Measurements from ENCODE around the gene FGF6.
"Not testable (repeated sequence)": the region's sequence is repeated elsewhere in the genome, so short reads cannot be mapped to it uniquely, and the experiment has no call there.

FGF6 gene, protein sequence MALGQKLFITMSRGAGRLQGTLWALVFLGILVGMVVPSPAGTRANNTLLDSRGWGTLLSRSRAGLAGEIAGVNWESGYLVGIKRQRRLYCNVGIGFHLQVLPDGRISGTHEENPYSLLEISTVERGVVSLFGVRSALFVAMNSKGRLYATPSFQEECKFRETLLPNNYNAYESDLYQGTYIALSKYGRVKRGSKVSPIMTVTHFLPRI

DNA sequence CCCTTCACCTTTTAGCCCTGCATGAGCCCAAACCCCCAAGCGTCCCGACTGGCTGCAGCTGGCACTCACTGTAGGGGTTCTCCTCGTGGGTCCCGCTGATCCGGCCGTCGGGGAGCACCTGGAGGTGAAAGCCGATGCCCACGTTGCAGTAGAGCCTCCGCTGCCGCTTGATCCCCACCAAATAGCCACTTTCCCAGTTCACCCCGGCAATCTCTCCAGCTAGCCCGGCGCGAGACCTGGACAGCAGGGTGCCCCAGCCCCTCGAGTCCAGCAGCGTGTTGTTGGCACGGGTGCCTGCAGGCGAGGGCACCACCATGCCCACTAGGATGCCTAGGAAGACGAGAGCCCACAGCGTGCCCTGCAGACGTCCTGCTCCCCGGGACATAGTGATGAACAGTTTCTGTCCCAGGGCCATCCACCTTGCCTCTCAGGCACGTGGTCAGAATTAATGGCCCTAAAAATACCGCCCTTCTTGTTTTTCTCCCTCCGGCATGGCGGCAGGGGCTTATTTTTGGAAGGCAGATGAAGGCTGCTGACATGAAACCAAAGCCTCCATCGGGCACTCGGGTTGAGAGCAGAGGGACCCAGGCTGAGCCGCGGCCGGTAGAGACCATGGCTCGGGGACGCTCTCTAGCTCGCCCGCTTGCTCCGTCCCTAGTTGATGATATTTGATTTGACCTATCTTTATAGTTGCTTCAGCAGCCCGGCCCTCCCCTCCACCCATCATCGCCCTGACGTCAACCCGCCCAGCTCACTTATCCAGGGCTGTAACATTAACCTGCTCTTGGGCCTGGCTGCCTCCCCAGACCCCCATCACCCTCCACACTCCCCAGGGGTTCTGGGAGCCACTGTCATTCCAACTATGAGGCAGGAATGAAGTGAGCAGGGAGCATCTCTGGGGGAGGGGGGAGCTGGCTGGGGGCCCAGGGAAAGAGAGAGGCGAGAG lies at the start of gene FGF6:
TSS of gene FGF6 (minus strand) at position 660 of the 946 bp plus-strand sequence. CDS start at position 415, 245 bp downstream.
- DNase-seq (ENCODE audit: low spot score): no peak

DNA sequence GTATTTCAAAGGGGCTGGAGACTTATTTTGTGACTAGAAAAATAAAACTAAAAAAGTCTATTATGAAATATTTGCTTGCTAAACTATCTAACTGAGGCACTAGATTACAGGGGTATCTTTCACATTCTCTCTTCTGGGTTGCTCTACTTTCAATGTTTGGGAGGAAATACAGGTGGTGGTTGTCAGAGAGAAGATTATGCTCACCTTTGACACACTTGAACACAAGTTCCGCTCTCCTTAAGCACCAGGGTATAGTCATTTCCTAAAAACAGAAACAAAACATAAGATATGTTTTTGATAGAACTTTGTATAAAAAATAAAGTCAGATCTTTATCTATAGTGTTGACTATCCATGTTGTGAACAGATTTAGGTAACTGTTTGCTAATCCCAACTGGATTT lies 45.4 kb upstream of the FGF6 start:
- no peak for DNase-seq (ENCODE audit: low spot score)

DNA sequence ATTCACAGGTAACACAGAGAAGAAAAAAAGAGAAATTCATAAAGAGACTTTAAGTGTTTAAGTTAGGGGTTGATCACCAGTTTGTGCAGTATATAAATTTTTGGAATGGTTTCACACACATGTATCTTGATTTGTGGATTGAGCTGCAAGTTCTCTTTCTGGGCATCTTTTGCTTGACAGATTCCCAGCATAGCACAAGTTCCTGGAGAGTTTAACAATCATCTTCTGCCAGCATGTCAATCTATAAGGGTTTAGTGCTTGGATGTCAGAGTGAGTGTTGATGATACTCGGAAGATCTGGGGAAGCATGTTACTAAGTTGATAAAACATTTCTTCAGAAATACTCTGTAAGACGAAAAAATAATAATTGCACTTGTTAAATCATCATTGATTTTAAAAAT lies 43.9 kb upstream of the FGF6 start:
- no peak for DNase-seq (ENCODE audit: low spot score)

GRCh38 chr12:4486980-4487379 lies 41.4 kb upstream of the FGF6 start:
- DNase-seq (ENCODE audit: low spot score): peak; percentile 14

GRCh38 chr12:4486049-4486699 lies 40.6 kb upstream of the FGF6 start:
- no peak for DNase-seq (ENCODE audit: low spot score)

DNA sequence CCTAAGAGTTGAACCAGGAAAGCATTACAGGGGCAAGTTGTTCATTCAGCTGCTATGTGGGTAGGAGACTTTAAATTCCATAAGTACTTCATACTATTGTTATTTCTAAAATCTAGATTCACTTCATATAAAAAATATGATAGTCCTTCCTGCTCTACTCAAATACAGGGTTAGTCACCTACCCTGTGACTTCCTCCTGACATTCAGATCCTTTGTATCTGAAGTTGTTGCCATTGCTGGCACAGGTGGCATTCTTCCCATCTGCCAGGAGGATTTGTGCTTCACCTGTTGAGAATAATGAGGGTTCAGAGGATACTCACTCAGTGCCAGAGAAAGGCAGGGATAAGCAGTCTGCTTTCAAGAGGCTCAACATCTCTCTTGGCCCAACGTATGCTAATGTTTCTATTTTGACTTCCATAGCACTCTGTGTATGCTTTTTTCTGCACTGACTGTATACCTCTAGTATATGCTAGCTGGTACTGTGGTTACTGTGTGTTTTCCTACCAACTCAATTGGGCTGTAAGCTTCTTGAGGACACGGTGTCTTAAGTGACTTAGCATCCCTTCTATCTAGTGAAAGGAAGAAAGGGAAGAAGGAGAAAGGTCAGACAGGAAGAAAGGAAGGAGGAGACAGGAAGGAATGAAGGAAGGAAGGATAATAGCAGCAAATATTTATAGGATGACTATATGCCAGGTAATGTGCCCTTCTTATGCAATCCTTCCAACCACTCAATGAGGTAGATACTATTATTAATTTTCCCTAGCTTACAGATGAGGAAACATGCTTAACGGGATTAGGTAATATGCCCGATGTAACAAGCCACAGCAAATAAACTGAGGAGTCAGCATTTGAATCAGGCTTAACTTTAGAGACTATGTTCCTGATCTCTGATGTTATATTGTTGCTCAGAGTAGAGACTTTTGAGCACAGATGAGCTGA lies 38.5 kb upstream of the FGF6 start:
- DNase-seq (ENCODE audit: low spot score): no peak

DNA sequence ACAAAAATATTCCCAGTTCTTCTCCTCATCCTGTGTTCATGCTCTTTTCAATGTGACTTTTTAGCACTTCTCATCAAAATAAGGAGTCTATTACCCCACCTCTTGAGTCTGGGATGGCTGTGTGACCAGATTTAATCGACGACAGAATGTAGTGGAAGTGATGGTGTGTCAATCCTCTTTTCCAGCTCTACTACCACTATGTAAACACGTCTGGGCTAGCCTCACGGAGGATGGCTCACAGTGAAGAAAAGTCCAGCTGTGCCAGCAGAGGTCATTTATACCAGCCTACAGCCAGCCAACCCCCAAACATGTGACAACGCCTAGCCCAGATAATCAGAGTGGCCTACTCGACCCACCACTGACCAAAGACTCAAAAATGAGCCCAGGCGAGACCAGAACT lies 37.3 kb upstream of the FGF6 start:
- no peak for DNase-seq (ENCODE audit: low spot score)

DNA sequence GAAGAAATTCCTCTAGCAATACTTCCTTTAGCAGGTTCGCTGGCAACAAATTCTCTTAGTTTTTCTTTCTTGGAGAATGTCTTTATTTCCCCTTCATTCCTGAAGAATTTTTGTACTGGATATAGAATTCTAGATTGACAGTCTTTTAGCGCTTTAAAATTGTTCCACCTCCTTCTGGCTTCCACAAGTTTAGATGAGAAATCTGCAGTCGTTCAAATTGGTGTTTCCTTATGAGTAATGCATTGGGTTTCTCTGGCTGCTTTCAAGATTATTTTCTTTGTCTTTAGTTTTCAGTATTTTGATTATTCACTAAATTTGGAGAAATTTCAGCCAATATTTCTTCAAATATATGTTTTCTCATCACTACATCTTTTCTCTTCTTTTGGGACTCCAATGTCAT lies 33.3 kb upstream of the FGF6 start:
- no peak for DNase-seq (ENCODE audit: low spot score)

DNA sequence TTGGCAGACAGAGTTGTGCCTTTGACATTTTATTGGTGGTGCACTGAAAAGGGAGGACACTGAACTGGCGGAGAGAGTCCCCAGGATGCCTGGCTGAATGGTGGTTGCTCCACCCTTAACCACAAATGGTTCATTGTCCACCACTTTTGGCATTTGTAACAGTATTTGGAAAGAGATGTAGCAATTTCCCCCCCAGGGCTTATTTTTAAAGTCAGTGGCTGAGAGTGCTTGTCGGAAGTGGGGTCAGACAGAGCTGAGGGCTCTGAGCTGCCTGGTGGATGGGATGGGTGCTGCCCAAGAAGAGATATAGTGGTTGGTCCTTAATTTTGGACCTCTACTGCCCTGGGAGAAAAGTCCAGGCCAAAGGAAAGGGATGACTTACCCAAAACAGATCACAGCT lies 31.5 kb upstream of the FGF6 start:
- no peak for DNase-seq (ENCODE audit: low spot score)

DNA sequence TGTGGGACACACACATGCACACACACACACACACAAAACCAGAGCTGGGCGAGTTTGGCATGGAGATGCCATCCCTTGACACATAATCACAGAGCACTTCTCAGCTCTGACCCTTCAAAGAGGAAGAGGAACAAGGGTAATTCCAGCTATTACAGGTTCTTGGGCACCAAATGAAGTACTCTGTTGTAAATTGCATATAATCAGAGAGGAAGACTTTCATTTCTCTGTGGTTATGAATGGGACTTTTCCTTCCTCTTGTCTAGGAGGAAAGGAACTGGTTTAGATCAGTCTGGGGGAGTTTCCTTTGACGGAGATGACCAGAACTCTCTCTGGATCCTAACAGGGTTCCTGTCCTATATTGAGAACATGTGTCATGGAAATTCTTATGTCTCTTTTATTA lies 26.4 kb upstream of the FGF6 start:
- DNase-seq (ENCODE audit: low spot score): no peak

- no peak for DNase-seq (ENCODE audit: low spot score)
These were observed 25.6 kb upstream of the FGF6 start for GRCh38 chr12:4471256-4471655.

DNA sequence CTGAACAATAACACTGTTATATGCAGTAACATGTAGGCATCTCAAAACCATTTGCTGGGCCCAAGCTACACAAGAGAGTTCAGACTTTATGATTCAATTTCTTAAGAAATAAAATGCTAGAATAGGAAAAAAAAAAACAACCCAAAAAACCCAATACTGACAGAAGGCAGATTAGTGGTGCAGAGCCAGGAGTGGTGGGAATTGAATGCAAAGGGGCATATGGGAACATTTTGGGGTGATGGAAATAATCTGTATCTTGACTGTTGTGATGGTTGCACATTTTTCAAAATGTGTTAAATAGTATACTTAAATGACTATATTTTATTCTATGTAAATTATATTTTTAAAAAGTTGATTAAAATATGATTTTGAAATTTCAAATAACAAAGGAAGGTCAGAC lies 23.4 kb upstream of the FGF6 start:
- DNase-seq (ENCODE audit: low spot score): no peak

DNA sequence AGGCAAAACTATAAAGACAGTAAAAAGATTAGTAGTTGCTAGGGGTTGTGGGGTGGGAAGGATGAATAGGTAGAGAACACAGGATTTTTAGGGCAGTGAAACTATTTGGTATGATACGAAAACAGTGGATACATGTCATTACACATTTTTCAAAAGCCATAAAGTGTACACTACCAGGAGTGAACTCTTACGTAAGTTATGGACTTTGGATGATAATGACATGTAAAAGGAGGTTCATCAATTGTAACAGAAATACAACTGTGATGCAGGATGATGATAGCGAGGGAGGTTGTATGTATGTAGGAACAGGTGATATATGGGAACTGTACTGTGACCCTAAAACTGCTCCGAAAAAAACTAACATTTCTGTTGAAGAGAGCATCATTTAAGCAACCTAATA lies 15.1 kb upstream of the FGF6 start:
- no peak for DNase-seq (ENCODE audit: low spot score)

DNA sequence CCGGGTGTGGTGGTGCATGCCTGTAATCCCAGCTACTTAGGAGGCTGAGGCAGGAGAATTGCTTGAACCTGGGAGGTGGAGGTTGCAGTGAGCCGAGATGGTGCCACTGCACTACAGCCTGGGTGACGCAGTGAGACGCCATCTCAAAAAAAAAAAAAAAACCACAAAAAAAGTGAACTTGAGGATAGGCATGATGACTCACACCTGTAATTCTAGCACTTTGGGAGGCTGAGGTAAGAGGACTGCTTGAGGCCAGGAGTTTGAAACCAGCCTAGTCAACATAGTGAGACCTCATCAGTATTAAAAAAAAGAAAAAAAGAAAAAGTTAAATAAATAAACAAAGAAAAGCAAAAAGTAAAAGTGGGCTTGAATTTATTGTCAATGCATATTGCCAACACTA lies 10.2 kb upstream of the FGF6 start:
- DNase-seq (ENCODE audit: low spot score): not testable (repeated sequence)

GRCh38 chr12:4454315-4454860 lies 8.8 kb upstream of the FGF6 start:
- DNase-seq (ENCODE audit: low spot score): no peak

DNA sequence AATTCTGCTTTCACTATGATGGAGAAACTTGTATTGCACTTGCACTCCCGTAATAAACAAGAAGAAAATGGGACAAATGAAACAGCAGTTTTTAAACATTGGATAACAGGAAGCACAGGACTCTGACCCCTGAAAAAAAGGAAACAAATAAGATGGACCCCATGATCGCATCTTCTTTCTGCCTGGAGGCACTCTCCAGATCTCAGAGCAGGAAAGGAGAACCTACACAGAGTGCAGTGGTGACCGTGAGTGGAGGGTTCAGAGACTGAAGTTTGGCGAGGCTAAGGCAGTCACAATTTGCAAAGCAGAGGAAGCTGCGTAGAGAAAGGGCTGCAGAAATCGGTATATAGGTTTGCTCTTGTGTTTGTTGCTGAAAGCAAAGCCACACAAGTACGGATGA lies 6.1 kb upstream of the FGF6 start:
- no peak for DNase-seq (ENCODE audit: low spot score)

DNA sequence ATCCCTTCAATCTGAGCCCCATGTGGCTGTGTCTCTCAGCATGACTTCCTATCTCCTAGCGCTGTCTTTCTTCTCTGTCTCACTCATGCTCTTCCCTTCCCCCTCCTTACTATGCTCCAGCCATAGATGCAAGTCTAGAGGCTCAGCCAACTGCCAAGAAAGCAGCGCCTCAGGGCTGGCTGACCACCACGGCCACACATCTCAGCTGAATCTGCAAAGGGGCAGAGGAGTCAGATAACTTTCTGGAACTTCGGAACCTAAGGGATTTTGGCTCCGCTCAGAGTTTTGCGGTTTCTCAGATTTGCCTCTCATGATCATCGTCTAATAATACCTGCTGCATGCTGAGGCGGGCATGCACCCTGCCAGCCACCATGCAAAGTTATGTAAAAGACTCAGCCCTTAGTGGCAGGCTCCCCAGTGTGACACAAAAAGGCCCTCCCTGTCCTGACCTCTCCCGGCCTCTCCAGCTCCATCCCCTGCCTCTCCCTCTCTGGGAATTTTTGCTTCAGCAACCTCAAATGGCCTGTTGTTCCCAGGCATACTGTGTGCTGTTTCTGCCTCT lies 5.0 kb upstream of the FGF6 start:
- DNase-seq (ENCODE audit: low spot score): no peak

DNA sequence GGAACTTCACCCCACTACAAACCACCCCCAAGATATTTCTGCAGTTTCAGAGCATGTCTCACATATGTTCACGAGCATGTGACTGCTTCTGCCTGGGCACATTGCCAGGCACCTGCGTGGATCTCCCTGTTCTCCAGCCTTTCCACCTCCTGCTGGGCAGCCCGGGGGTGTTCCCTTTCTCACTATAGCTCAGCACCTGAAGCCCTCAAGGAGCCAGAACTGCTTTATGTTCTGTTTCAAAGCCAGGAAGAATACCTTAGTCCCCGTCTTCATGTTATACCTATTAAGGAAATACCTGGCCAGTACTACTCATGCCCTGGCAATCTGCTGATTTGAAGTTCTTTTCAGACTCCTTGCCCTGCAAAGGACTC lies 4.2 kb upstream of the FGF6 start:
- no peak for DNase-seq (ENCODE audit: low spot score)

DNA sequence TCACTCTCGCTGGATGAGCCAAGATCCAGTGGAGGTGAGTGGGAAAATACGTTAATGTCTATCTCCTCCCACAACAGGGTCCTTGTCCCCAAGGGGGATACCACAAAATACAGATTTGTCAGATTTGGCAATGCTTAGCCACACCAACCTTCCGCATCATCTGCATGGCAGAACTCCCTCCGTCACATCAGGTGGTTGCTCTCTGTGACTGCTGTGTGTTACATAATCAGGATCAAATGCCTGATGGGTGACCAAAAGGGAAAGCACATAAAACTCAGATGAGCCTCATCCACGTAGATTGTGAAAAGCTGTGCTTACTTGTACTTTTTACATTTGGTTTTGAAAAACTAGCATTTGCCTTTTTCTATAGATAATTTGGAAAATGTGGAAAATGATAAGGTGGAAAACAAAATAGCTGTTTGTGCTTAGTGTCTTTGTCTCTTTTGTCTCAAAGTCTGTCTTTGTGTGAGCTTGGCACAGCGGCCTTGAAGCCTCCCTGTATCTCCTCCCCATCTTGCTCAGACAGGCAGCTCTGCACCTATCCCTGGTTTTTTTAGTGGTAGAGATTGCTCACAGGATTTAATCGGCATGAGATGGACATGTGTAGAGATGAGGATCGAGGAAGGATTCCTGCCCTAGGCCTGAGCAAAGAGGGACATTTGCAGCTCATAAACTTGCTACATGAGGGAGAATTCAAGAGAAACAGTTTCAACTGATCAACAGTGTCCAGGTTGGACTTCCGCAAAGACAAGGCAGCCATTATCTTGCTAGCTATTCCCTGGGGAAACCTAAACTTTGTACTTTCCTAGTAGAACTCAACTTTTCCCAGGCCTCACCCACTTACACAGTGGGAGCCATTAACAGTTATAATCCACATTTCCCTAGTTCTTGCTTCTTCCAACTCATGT lies 3.6 kb upstream of the FGF6 start:
- DNase-seq (ENCODE audit: low spot score): no peak

DNA sequence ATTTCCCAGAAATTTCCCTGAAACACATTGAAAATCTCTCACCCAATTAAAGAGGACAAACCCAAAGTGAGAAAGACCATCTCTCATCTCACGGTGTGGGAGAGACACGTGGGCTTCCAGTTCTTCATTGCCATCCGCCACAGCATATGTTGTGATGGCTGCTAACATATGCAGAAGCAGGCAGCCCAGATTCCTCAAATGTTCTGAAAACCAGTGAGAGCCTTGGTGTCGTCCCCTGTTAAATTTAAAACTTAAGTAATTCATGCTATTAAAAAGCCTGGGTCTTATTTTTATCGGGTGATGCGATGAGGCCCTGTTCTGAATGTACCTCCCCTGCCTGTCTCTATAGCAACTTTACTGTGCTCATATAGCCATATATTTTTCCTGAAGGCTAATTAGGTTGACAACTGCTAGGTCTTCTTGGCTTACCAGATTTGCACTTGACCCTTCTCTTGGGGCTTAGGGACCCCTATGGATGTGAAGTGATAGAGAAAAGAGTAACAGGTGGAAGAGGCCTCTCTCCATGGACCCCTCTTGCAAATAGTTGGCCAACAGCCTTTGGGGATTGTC lies 2.8 kb upstream of the FGF6 start:
- DNase-seq (ENCODE audit: low spot score): no peak
